Uterus (tissue), 2 donors: Measurements from ENCODE around the gene PVRIG.

ENCODE experiments used
- POLR2A ChIP-seq, 2 donors: fragments of 450-650 bp; IDR thresholded peaks; one replicate each; pipeline ENCODE4 v1.6.1; 2016; ENCODE audit warnings: antibody characterized with exemption in 2 of 2, mild to moderate bottlenecking in 1 of 2, moderate library complexity in 1 of 2
- TF ChIP-seq, protein P1 (sequence below), 4 experiments: fragments of 200-600 bp in 2 of 4; fragments of 450-650 bp in 2 of 4; sonication (generic) in 2 of 4; IDR thresholded peaks; one replicate each; pipeline ENCODE4 v1.5.1; 2016 to 2019; ENCODE audit warnings: antibody characterized with exemption in 4 of 4, mild to moderate bottlenecking in 2 of 4, moderate library complexity in 1 of 4

DNA sequence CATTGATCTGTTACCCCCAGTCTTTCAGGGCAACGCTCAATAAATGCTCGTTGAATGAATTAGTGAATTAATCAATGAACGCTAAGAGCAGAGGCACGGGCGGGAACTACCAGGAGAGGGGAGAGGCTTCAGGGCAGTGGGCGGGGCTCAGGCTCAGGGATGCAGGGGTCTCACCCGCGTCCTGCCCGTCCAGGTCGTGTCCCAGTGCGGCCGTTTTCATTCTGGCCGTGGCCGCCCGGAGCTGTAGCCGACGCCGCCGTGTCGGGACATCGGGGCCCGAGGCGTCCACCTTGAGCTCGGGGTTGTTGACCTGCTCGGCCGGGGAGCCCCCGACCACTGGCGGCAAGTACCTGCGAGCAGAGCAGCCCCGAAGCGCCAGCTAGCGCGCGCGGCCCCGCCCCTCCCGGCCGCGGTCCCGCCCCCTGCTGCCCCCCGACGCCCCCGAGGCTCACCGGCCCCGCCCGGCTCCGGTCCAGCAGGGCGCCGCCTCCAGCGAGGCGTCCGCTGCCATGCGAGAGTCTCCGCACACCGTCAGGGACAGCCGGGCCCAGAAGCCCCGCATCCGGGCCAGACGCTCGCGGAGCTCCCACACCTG is 48.6 kb upstream of the PVRIG start:
- TF ChIP-seq, protein P1, sequence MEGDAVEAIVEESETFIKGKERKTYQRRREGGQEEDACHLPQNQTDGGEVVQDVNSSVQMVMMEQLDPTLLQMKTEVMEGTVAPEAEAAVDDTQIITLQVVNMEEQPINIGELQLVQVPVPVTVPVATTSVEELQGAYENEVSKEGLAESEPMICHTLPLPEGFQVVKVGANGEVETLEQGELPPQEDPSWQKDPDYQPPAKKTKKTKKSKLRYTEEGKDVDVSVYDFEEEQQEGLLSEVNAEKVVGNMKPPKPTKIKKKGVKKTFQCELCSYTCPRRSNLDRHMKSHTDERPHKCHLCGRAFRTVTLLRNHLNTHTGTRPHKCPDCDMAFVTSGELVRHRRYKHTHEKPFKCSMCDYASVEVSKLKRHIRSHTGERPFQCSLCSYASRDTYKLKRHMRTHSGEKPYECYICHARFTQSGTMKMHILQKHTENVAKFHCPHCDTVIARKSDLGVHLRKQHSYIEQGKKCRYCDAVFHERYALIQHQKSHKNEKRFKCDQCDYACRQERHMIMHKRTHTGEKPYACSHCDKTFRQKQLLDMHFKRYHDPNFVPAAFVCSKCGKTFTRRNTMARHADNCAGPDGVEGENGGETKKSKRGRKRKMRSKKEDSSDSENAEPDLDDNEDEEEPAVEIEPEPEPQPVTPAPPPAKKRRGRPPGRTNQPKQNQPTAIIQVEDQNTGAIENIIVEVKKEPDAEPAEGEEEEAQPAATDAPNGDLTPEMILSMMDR (IDR thresholded peaks at IDR 0.05): no peak
- TF ChIP-seq POLR2A (IDR thresholded peaks at IDR 0.05): no peak
